ENCODE data around the gene HTT-AS.

The HTT-AS gene

GRCh38 chr4:3025881-3026280 is 48.5 kb downstream of the HTT-AS start:
- DNase-seq = no peak

DNA sequence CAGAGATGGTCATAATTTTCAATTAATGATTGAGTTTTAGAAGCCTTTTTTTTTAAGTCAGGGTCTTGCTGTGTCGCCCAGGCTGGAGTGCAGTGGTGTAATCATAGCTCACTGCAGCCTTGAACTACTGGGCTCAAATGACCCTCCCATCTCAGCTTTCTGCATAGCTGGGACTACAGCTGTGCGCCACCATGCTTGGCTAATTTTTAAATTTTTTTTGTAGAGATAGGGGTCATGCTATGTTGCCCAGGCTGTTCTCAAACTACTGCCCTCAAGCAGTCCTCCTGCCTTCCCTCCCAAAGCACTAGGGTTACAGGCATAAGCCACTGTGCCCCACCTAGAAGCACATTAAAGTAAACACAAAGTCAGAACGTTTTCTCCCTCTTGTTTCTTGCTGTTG is 51.7 kb downstream of the HTT-AS start:
- no peak for DNase-seq

- no peak for DNase-seq
Observed at GRCh38 chr4:3022112-3022511, 52.2 kb downstream of the HTT-AS start.

DNA sequence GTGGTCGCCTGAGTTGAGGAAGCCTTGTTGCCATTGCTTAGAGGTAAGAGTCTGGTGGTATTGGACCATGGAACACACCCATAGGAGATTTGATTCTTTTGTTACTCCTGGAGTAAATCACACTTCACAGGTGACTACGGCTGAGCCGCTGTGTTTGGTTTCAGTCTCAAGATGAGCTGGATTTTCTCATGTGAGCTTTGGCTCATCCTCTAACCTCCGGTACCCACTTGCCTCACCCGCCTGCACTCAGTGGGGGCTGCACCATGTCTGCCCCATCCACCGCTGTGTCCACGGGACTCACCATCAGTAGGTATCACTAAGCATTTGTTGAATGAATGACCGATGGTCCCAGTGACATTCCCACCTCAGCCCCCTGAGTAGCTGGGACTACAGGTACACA is 52.7 kb downstream of the HTT-AS start:
- DNase-seq = no peak

GRCh38 chr4:3021127-3021526 is 53.2 kb downstream of the HTT-AS start:
- DNase-seq = no peak

DNA sequence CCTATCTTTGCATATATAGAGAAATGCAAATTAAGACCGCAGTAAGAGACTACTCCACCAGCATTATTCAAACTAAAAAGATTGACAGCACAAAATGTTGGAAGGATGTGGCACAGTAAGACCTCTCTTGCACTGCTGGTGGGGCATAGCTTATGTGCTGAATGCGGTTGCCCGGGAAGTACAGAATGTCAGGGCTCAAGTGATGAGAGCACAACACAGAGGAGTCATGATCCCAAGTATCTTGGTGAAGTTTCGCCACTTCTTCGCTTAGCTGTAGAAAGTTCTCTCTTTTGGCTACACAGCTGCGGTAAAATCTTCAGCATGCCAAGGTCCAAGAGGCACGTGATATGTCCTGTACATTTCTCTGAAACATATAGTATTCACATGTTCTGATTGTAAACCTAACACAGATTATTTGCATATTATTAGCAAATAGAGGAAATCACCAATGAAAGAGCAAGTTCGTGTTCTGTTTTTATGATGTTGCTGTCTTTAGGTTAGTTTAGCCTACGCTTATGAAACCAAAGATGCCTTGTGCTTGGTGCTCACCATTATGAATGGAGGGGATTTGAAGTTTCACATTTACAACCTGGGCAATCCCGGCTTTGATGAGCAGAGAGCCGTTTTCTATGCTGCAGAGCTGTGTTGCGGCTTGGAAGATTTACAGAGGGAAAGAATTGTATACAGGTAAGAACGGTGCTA is 55.0 kb downstream of the HTT-AS start:
- no peak for DNase-seq

DNA sequence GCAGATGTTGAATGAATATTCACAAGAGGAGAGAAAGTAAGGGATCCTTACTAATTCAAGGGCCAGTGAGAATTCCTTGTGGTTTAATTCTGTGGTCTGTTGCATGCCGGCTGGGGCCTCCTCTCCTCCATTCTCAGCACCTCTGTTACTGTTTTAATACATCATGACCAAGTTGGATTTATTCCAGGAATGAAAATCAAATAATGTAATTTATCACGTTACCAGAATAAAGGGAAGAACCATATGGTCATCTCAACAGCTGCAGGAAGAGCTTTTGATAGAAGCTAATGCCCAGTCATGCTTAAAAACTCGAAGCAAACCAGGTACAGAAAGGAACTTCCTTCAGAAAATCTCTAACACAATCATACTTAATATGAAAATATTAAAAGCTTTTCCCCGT is 56.8 kb downstream of the HTT-AS start:
- DNase-seq = no peak

DNA sequence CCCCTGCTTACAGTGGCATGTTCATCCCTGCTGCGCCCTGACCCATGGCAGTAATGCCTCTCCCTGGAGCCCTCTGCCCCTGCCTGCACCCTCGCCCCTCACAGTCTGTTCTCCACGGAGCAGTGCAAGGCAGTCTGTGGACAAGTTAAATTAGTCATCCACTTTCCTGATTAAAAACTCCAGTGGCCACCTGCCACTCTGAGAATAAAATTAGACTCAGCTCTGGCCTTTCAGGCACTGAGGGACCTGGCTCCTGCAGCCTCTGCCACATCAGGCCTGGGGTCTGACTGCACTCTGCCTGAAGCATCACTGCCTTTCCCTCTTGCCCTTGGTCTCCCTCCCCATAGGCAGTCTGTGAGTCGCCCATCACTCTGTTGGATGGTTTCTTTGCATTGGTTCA is 57.4 kb downstream of the HTT-AS start:
- no peak for DNase-seq

DNA sequence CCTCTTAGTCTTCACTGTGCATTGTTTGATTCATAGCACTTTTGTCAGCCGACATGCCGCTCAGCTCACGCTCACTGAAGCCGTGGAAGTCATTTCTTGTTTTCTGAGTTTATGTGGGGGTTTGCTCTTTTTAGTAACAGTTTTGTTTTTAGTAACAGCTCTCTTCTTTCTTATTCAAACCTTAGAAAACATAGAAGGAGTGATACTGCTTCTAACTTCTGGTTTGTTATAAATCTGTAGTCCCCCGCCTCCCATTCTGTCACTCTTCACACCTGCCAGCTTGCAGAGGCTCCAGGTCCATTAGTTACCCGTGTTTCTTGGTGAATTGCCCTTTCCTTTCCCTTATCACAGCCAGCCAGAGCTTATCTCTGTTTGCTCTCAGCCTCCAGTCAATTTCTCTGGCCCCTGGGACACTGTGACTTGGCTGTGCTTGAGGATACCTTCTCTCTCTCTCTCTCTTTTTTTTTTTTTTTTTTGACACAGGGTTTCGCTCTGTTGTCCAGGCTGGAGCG is 60.4 kb downstream of the HTT-AS start:
- no peak for DNase-seq

Data from central memory CD4-positive, alpha-beta T cell (primary cell).